HEK293 (cell line): Measurements from ENCODE around the gene CADM1.

ENCODE experiments used
- CTCF ChIA-PET: fragments of 350-600 bp; formaldehyde crosslinking; extraction: SDS; loops from one replicate; lab custom pipeline; 2021; ENCODE audit warnings: antibody characterized with exemption; lab: Yijun Ruan, JAX
- POLR2A ChIA-PET: fragments of 300-600 bp; formaldehyde crosslinking; extraction: SDS; loops from one replicate; lab custom pipeline; 2020; ENCODE audit warnings: antibody characterized with exemption, inconsistent platforms; lab: Yijun Ruan, JAX
- H3K27ac ChIP-seq: fragments of 200-500 bp; sonication (Bioruptor generic); 2 replicates; pipeline ENCODE4 v1.5.1; 2014; ENCODE audit warnings: low read depth, low read length, control low read depth, inconsistent platforms; ENCODE audit errors: extremely low read depth
- H3K36me3 ChIP-seq, 2 experiments: fragments of 200-500 bp in 1 of 2; sonication (Bioruptor generic) in 1 of 2; 1 replicate in 1 of 2; 2 replicates in 1 of 2; pipeline ENCODE4 v1.5.1; 2014 to 2017; ENCODE audit warnings: inconsistent platforms in 2 of 2, low read length in 2 of 2; ENCODE audit not compliant: control insufficient read depth in 2 of 2, insufficient read depth in 1 of 2
- H3K4me1 ChIP-seq: fragments of 200-500 bp; sonication (Bioruptor generic); 2 replicates; pipeline ENCODE4 v1.5.1; 2014; ENCODE audit warnings: mild to moderate bottlenecking, low read length, inconsistent platforms; ENCODE audit not compliant: control insufficient read depth, insufficient read depth
- H3K4me3 ChIP-seq: 2 replicates; pipeline ENCODE4 v1.5.1; 2011; ENCODE audit warnings: low read depth, mild to moderate bottlenecking, control low read depth, low read length, moderate library complexity
- H3K9me3 ChIP-seq: fragments of 200-500 bp; sonication (Bioruptor generic); 2 replicates; pipeline ENCODE4 v1.5.1; 2014; ENCODE audit warnings: low read depth, low read length, inconsistent platforms; ENCODE audit not compliant: control insufficient read depth, insufficient read depth
- ATF2 ChIP-seq: fragments of 450-650 bp; formaldehyde crosslinking; IDR thresholded peaks from 2 replicates; pipeline ENCODE4 v1.5.1; 2016; ENCODE audit warnings: missing biosample characterization, missing genetic modification characterization, low read depth
- HIC1 ChIP-seq: fragments of 450-650 bp; formaldehyde crosslinking; IDR thresholded peaks from 2 replicates; pipeline ENCODE4 v1.5.1; 2016; ENCODE audit warnings: missing biosample characterization, missing genetic modification characterization
- ZBTB17 ChIP-seq: fragments of 450-650 bp; formaldehyde crosslinking; IDR thresholded peaks from 2 replicates; pipeline ENCODE4 v1.5.1; 2016; ENCODE audit warnings: missing biosample characterization, missing genetic modification characterization
- ZBTB49 ChIP-seq: fragments of 450-650 bp; formaldehyde crosslinking; IDR thresholded peaks from 2 replicates; pipeline ENCODE4 v1.5.1; 2016; ENCODE audit warnings: missing biosample characterization, missing genetic modification characterization, low read depth
- ZIC2 ChIP-seq: fragments of 450-650 bp; formaldehyde crosslinking; IDR thresholded peaks from 2 replicates; pipeline ENCODE4 v1.5.1; 2016; ENCODE audit warnings: missing biosample characterization, missing genetic modification characterization
- ZNF157 ChIP-seq: fragments of 450-650 bp; formaldehyde crosslinking; IDR thresholded peaks from 2 replicates; pipeline ENCODE4 v1.5.1; 2016; ENCODE audit warnings: missing biosample characterization, missing genetic modification characterization
- ZNF19 ChIP-seq: fragments of 450-650 bp; formaldehyde crosslinking; IDR thresholded peaks from 2 replicates; pipeline ENCODE4; 2016; ENCODE audit warnings: missing biosample characterization, missing genetic modification characterization, low read depth
- ZNF2 ChIP-seq: fragments of 450-650 bp; formaldehyde crosslinking; IDR thresholded peaks from 2 replicates; pipeline ENCODE4 v1.5.1; 2016; ENCODE audit warnings: missing biosample characterization, missing genetic modification characterization
- ZNF202 ChIP-seq: fragments of 450-650 bp; formaldehyde crosslinking; IDR thresholded peaks from 2 replicates; pipeline ENCODE4 v1.5.1; 2016; ENCODE audit warnings: missing biosample characterization, missing genetic modification characterization, borderline replicate concordance
- ZNF335 ChIP-seq: fragments of 450-650 bp; formaldehyde crosslinking; conservative IDR thresholded peaks from 2 replicates; pipeline ENCODE4 v1.5.1; 2016; ENCODE audit warnings: missing biosample characterization, missing genetic modification characterization
- ZNF366 ChIP-seq: fragments of 450-650 bp; formaldehyde crosslinking; conservative IDR thresholded peaks from 2 replicates; pipeline ENCODE4 v1.5.1; 2016; ENCODE audit warnings: missing biosample characterization, missing genetic modification characterization
- ZNF48 ChIP-seq: fragments of 450-650 bp; formaldehyde crosslinking; IDR thresholded peaks from 2 replicates; pipeline ENCODE4 v1.5.1; 2016; ENCODE audit warnings: missing biosample characterization, missing genetic modification characterization
- ZNF488 ChIP-seq: fragments of 450-650 bp; formaldehyde crosslinking; IDR thresholded peaks from 2 replicates; pipeline ENCODE4 v1.5.1; 2016; ENCODE audit warnings: missing biosample characterization, missing genetic modification characterization
- ZNF555 ChIP-seq: fragments of 450-650 bp; formaldehyde crosslinking; conservative IDR thresholded peaks from 2 replicates; pipeline ENCODE4 v1.5.1; 2017; ENCODE audit warnings: missing biosample characterization, mild to moderate bottlenecking, missing genetic modification characterization, inconsistent platforms
- ZNF558 ChIP-seq: fragments of 450-650 bp; formaldehyde crosslinking; IDR thresholded peaks from 2 replicates; pipeline ENCODE4 v1.5.1; 2016; ENCODE audit warnings: missing biosample characterization, missing genetic modification characterization
- ZNF580 ChIP-seq: fragments of 450-650 bp; formaldehyde crosslinking; IDR thresholded peaks from 2 replicates; pipeline ENCODE4 v1.5.1; 2016; ENCODE audit warnings: missing biosample characterization, missing genetic modification characterization
- ZNF623 ChIP-seq: fragments of 450-650 bp; formaldehyde crosslinking; IDR thresholded peaks from 2 replicates; pipeline ENCODE4 v1.5.1; 2016; ENCODE audit warnings: missing biosample characterization, missing genetic modification characterization
- ZNF645 ChIP-seq: fragments of 450-650 bp; formaldehyde crosslinking; IDR thresholded peaks from 2 replicates; pipeline ENCODE4; 2016; ENCODE audit warnings: missing biosample characterization, missing genetic modification characterization
- ZNF664 ChIP-seq: fragments of 450-650 bp; formaldehyde crosslinking; IDR thresholded peaks from 2 replicates; pipeline ENCODE4 v1.5.1; 2016; ENCODE audit warnings: missing biosample characterization, missing genetic modification characterization
- ZNF707 ChIP-seq: fragments of 450-650 bp; formaldehyde crosslinking; IDR thresholded peaks from 2 replicates; pipeline ENCODE4 v1.5.1; 2016; ENCODE audit warnings: missing biosample characterization, missing genetic modification characterization
- ZSCAN4 ChIP-seq: fragments of 450-650 bp; formaldehyde crosslinking; IDR thresholded peaks from 2 replicates; pipeline ENCODE4 v1.5.1; 2017; ENCODE audit warnings: missing biosample characterization, missing genetic modification characterization

CADM1 gene

GRCh38 chr11:115135936-115136335 lies 368.3 kb downstream of the CADM1 start (continued):
- TF ChIP-seq ZNF19 (tag by site-specific recombination) = no peak

- no peaks in the 10 kb centered on the region for H3K9me3 ChIP-seq
- no peak overlapping the region for H3K27ac ChIP-seq
- no peak for TF ChIP-seq ZNF664 (tag by site-specific recombination)
- TF ChIP-seq ZNF335 (tag by site-specific recombination) = no peak
- TF ChIP-seq ZNF707 (tag by site-specific recombination) = no peak
- no peak for TF ChIP-seq ZNF202 (tag by site-specific recombination)
- no peak for TF ChIP-seq ZNF580 (tag by site-specific recombination)
- TF ChIP-seq ZNF488 (tag by site-specific recombination) = no peak
- no peak for TF ChIP-seq ZNF558 (tag by site-specific recombination)
- TF ChIP-seq ZBTB49 (tag by site-specific recombination) = no peak
These were observed 369.3 kb downstream of the CADM1 start for GRCh38 chr11:115134926-115135325.

GRCh38 chr11:115133475-115134209 lies 370.6 kb downstream of the CADM1 start:
- no peaks in the 10 kb centered on the region for H3K36me3 ChIP-seq
- H3K4me1 ChIP-seq = no peaks in the 10 kb centered on the region
- no peak overlapping the region for H3K4me3 ChIP-seq
- CTCF ChIA-PET = interaction anchor here (0.8 to 3.4 kb wide), 2 partner anchors 12 to 441 kb away, joined by 3 to 12 read pairs; no protein-coding TSS in a partner anchor
- POLR2A ChIA-PET = no interaction called here
- no peaks in the 10 kb centered on the region for H3K9me3 ChIP-seq
- no peak overlapping the region for H3K27ac ChIP-seq
- no peak for TF ChIP-seq ZNF48
- no peak for TF ChIP-seq ZNF645 (tag by site-specific recombination)
- no peak for TF ChIP-seq ZNF623 (tag by site-specific recombination)
- no peak for TF ChIP-seq ZNF2 (tag by site-specific recombination)
- no peak for TF ChIP-seq ZNF157 (tag by site-specific recombination)
- TF ChIP-seq ZNF555 (tag by site-specific recombination) = no peak
- no peak for TF ChIP-seq ZSCAN4 (tag by site-specific recombination)
- no peak for TF ChIP-seq ZIC2
- TF ChIP-seq ATF2 (tag by site-specific recombination) = no peak
- TF ChIP-seq HIC1 (tag by site-specific recombination) = no peak
- no peak for TF ChIP-seq ZBTB17
- no peak for TF ChIP-seq ZNF366

More at GRCh38 chr11:115134926-115135325, 369.3 kb downstream of the CADM1 start:
- ChIA-PET POLR2A (no interaction called here), CTCF (no interaction called here)
- H3K4me1 ChIP-seq = no peaks in the 10 kb centered on the region
- no peak overlapping the region for H3K4me3 ChIP-seq
- H3K36me3 ChIP-seq = no peaks in the 10 kb centered on the region
